NCI-H146 (cell line): Measurements from ENCODE around the gene DEAF1.
"Not testable (repeated sequence)": the region's sequence is repeated elsewhere in the genome, so short reads cannot be mapped to it uniquely, and the experiment has no call there.

Experiments used
- DNase-seq: peaks from one replicate; lab custom pipeline; 2025; lab: John Stamatoyannopoulos, UW

DEAF1 gene

GRCh38 chr11:701741-702461 lies 6.9 kb upstream of the DEAF1 start:
- no peak for DNase-seq

GRCh38 chr11:699753-700152 lies 4.7 kb upstream of the DEAF1 start:
- DNase-seq = no peak

- no peak for DNase-seq
Observed at GRCh38 chr11:699116-699508, 4.1 kb upstream of the DEAF1 start.

GRCh38 chr11:698493-699115 lies 3.6 kb upstream of the DEAF1 start:
- DNase-seq = no peak

- no peak for DNase-seq
Observed at GRCh38 chr11:697811-698311, 2.8 kb upstream of the DEAF1 start.

- DNase-seq = no peak
Observed at GRCh38 chr11:696955-697491, 2.0 kb upstream of the DEAF1 start.

GRCh38 chr11:695538-696248 lies 671 bp upstream of the DEAF1 start, which contains the start of gene TMEM80:
TSS of gene TMEM80 (plus strand) at chr11:695816. CDS start at chr11:695828, 12 bp downstream.
- peak; percentile 98 for DNase-seq

GRCh38 chr11:695288-695537 lies 191 bp upstream of the DEAF1 start:
- no peak for DNase-seq

GRCh38 chr11:693887-694562 lies 997 bp downstream of the DEAF1 start:
- peak; percentile 71 for DNase-seq

GRCh38 chr11:693415-693831 lies 1.6 kb downstream of the DEAF1 start:
- no peak for DNase-seq

- DNase-seq = no peak
Observed at GRCh38 chr11:692824-693414, 2.1 kb downstream of the DEAF1 start.

- no peak for DNase-seq
Observed at GRCh38 chr11:691710-692590, 3.1 kb downstream of the DEAF1 start.

- no peak for DNase-seq
Observed at GRCh38 chr11:690738-691633, 4.0 kb downstream of the DEAF1 start.

- not testable (repeated sequence) for DNase-seq
Observed at GRCh38 chr11:690244-690643, 4.8 kb downstream of the DEAF1 start.

- no peak for DNase-seq
Observed at GRCh38 chr11:689625-690024, 5.4 kb downstream of the DEAF1 start.

GRCh38 chr11:688681-689080 lies 6.3 kb downstream of the DEAF1 start:
- DNase-seq = no peak

GRCh38 chr11:687751-688150 lies 7.3 kb downstream of the DEAF1 start:
- DNase-seq = no peak

- no peak for DNase-seq
Observed at GRCh38 chr11:686451-687243, 8.4 kb downstream of the DEAF1 start.

- no peak for DNase-seq
Observed at GRCh38 chr11:680970-681369, 14.1 kb downstream of the DEAF1 start.
